WI38 (cell line): ENCODE measurements around the gene GCC2.

ENCODE experiments used
- H3K4me3 ChIP-seq: 2 replicates; pipeline ENCODE4 v1.5.1; 2011; ENCODE audit warnings: low read depth, mild to moderate bottlenecking, control low read depth, low read length
- CTCF ChIP-seq: IDR thresholded peaks from 2 replicates; pipeline ENCODE4 v1.5.1; 2012; ENCODE audit warnings: low read depth, mild to moderate bottlenecking, control low read depth, low read length

GCC2 gene

GRCh38 chr2:108407864-108408729, 40.9 kb upstream of the GCC2 start:
- TF ChIP-seq CTCF, result no peak
- no peak overlapping the region for H3K4me3 ChIP-seq

- H3K4me3 ChIP-seq, result no peak overlapping the region
- TF ChIP-seq CTCF, result no peak
Measured at GRCh38 chr2:108409768-108410167, 39.2 kb upstream of the GCC2 start.

- H3K4me3 ChIP-seq, result no peak overlapping the region
- no peak for TF ChIP-seq CTCF
Measured at GRCh38 chr2:108412995-108413710, 35.9 kb upstream of the GCC2 start.

- TF ChIP-seq CTCF, result no peak
- no peak overlapping the region for H3K4me3 ChIP-seq
Measured at GRCh38 chr2:108413711-108414095, 35.3 kb upstream of the GCC2 start.

GRCh38 chr2:108414256-108414876, 34.6 kb upstream of the GCC2 start:
- no peak overlapping the region for H3K4me3 ChIP-seq
- no peak for TF ChIP-seq CTCF

GRCh38 chr2:108414945-108415344, 34.1 kb upstream of the GCC2 start:
- H3K4me3 ChIP-seq, result no peak overlapping the region
- no peak for TF ChIP-seq CTCF

GRCh38 chr2:108417254-108417653, 31.8 kb upstream of the GCC2 start:
- no peak overlapping the region for H3K4me3 ChIP-seq
- no peak for TF ChIP-seq CTCF
